ENCODE results near the gene GALNTL6. TPM values are rescaled to one million over a fixed set of nuclear protein-coding genes. Genes with fewer than 3 reads are reported as not detected.
A peak's percentile ranks its signal among the peaks of the same experiment; 100 is the strongest.
"Not testable (repeated sequence)": the region's sequence is repeated elsewhere in the genome, so short reads cannot be mapped to it uniquely, and the experiment has no call there.

Gene GALNTL6
- total RNA-seq, 3 donors from 2014 or later: not detected

DNA sequence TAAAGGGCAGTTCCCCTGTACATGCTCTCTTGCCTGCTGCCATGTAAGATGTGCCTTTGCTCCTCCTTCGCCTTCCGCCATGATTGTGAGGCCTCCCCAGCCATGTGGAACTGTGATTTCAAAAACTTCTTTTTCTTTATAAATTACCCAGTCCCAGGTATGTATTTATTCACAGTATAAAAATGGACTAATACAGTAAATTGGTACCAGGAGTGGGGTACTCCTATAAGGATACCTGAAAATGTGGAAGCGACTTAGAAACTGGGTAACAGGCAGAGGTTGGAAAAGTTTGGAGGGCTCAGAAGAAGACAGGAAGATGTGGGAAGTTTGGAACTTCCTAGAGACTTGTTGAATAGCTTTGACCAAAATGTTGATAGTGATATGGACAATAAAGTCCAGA, 920.4 kb downstream of the GALNTL6 start:
- DNase-seq; ATAC-seq; H3K27me3 Mint-ChIP-seq (ENCODE audit: low read depth); H3K36me3 Mint-ChIP-seq (ENCODE audit: insufficient read depth); H3K4me3 Mint-ChIP-seq; H3K4me1 Mint-ChIP-seq (ENCODE audit: low read depth): not testable (repeated sequence)
- peaks cover 60% of the 10 kb centered on the region for H3K9me3 Mint-ChIP-seq

GRCh38 chr4:172734555-172734954, 921.4 kb downstream of the GALNTL6 start:
- Mint-ChIP-seq H3K27me3 (ENCODE audit: low read depth) (no peaks in the 10 kb centered on the region), H3K4me3 (no peak overlapping the region), H3K9me3 (peaks cover 61% of the 10 kb centered on the region), H3K36me3 (ENCODE audit: insufficient read depth) (peaks cover 3% of the 10 kb centered on the region), H3K4me1 (ENCODE audit: low read depth) (no peaks in the 10 kb centered on the region)
- ATAC-seq: no peak
- DNase-seq: no peak

- Mint-ChIP-seq H3K4me3 (no peak overlapping the region), H3K9me3 (peaks cover 56% of the 10 kb centered on the region), H3K27me3 (ENCODE audit: low read depth) (no peaks in the 10 kb centered on the region), H3K4me1 (ENCODE audit: low read depth) (no peaks in the 10 kb centered on the region), H3K36me3 (ENCODE audit: insufficient read depth) (peaks cover 3% of the 10 kb centered on the region)
- ATAC-seq: no peak
- DNase-seq: no peak
These were observed 922.8 kb downstream of the GALNTL6 start for GRCh38 chr4:172736046-172736445.

DNA sequence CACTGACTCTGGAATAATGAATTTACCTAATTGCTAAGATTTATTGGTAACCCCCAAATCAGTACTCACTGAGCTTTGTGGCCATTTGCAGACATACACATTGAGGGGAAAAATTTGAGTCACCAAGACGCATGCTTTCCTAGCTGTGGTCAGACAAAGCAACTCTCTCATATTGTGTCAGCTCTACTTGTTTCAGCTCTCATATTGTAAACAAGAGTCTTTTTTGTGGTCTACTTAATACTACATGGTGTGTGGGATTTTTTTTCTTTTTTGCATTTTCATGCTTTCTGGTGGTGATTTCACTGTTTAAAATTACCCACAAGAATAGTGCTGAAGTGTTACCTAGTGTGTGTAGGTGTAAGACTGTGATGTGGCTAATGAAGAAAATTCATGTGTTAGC, 927.2 kb downstream of the GALNTL6 start:
- Mint-ChIP-seq H3K36me3 (ENCODE audit: insufficient read depth) (peaks cover 2% of the 10 kb centered on the region), H3K4me1 (ENCODE audit: low read depth) (no peaks in the 10 kb centered on the region), H3K4me3 (no peak overlapping the region), H3K9me3 (peaks cover 26% of the 10 kb centered on the region), H3K27me3 (ENCODE audit: low read depth) (no peaks in the 10 kb centered on the region)
- DNase-seq: no peak
- ATAC-seq: no peak

- Mint-ChIP-seq H3K9me3 (no peaks in the 10 kb centered on the region), H3K4me1 (ENCODE audit: low read depth) (no peaks in the 10 kb centered on the region), H3K27me3 (ENCODE audit: low read depth) (no peaks in the 10 kb centered on the region), H3K4me3 (no peak overlapping the region), H3K36me3 (ENCODE audit: insufficient read depth) (no peaks in the 10 kb centered on the region)
- ATAC-seq: peak; percentile 48 to 66
- no peak for DNase-seq
These were observed 937.7 kb downstream of the GALNTL6 start for GRCh38 chr4:172750910-172751309.

DNA sequence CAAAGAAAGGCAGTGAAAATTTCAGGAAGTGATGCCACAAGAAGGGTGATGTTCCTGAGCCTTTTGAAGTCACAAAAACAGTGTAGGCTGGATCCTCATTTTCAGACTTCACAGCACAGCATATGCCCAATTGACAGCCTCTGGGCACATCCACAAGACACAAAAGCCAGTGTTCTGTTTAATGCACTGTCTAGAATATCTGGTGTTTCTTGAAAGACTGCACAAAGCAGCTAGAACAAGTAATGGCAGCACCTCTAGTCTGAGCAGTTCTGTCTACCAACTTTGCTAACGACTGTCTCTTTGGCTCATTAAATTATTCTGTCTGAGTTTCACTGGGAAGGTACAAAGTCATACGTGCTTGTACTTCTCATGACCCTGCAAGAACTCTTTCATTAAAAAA, 938.3 kb downstream of the GALNTL6 start:
- no peaks in the 10 kb centered on the region for H3K36me3 Mint-ChIP-seq (ENCODE audit: insufficient read depth)
- no peak for ATAC-seq
- no peak for DNase-seq
- no peaks in the 10 kb centered on the region for H3K4me1 Mint-ChIP-seq (ENCODE audit: low read depth)
- H3K4me3 Mint-ChIP-seq: no peak overlapping the region
- H3K9me3 Mint-ChIP-seq: no peaks in the 10 kb centered on the region
- no peaks in the 10 kb centered on the region for H3K27me3 Mint-ChIP-seq (ENCODE audit: low read depth)

- ATAC-seq (no peak), DNase-seq (no peak)
- H3K36me3 Mint-ChIP-seq (ENCODE audit: insufficient read depth): no peaks in the 10 kb centered on the region
- no peak overlapping the region for H3K4me3 Mint-ChIP-seq
- H3K4me1 Mint-ChIP-seq (ENCODE audit: low read depth): no peaks in the 10 kb centered on the region
- no peaks in the 10 kb centered on the region for H3K27me3 Mint-ChIP-seq (ENCODE audit: low read depth)
- no peaks in the 10 kb centered on the region for H3K9me3 Mint-ChIP-seq
These were observed 945.6 kb downstream of the GALNTL6 start for GRCh38 chr4:172758586-172759340.

- no peaks in the 10 kb centered on the region for H3K9me3 Mint-ChIP-seq
- H3K27me3 Mint-ChIP-seq (ENCODE audit: low read depth): no peaks in the 10 kb centered on the region
- ATAC-seq (no peak), DNase-seq (no peak)
- no peak overlapping the region for H3K4me3 Mint-ChIP-seq
- H3K36me3 Mint-ChIP-seq (ENCODE audit: insufficient read depth): no peaks in the 10 kb centered on the region
- no peaks in the 10 kb centered on the region for H3K4me1 Mint-ChIP-seq (ENCODE audit: low read depth)
These were observed 947.3 kb downstream of the GALNTL6 start for GRCh38 chr4:172760512-172760911.

DNA sequence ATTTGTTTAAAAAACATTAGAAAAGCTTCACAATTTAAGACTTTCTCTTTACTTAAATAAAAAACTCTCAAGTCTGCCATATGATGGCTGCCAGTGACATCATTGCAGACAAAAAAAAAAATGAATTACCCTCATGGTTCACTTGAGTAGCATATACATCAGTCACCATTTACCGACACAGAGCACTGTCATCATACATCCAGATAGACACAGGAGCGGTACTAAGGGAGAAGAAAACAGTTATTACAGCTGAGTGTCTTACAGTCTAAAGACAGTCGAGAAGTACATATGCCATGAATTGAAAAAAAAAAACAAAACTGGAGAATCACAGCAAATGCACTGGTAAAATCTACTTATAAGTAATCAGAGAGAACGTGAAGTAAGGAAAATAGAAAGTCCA, 949.7 kb downstream of the GALNTL6 start:
- ATAC-seq: no peak
- H3K4me1 Mint-ChIP-seq (ENCODE audit: low read depth): no peaks in the 10 kb centered on the region
- DNase-seq: no peak
- no peak overlapping the region for H3K4me3 Mint-ChIP-seq
- H3K9me3 Mint-ChIP-seq: no peaks in the 10 kb centered on the region
- H3K27me3 Mint-ChIP-seq (ENCODE audit: low read depth): no peaks in the 10 kb centered on the region
- no peaks in the 10 kb centered on the region for H3K36me3 Mint-ChIP-seq (ENCODE audit: insufficient read depth)

- no peak for DNase-seq
- no peaks in the 10 kb centered on the region for H3K4me1 Mint-ChIP-seq (ENCODE audit: low read depth)
- no peak overlapping the region for H3K4me3 Mint-ChIP-seq
- no peaks in the 10 kb centered on the region for H3K36me3 Mint-ChIP-seq (ENCODE audit: insufficient read depth)
- H3K9me3 Mint-ChIP-seq: peaks cover 4% of the 10 kb centered on the region
- no peak for ATAC-seq
- no peaks in the 10 kb centered on the region for H3K27me3 Mint-ChIP-seq (ENCODE audit: low read depth)
These were observed 957.6 kb downstream of the GALNTL6 start for GRCh38 chr4:172770787-172771186.

DNA sequence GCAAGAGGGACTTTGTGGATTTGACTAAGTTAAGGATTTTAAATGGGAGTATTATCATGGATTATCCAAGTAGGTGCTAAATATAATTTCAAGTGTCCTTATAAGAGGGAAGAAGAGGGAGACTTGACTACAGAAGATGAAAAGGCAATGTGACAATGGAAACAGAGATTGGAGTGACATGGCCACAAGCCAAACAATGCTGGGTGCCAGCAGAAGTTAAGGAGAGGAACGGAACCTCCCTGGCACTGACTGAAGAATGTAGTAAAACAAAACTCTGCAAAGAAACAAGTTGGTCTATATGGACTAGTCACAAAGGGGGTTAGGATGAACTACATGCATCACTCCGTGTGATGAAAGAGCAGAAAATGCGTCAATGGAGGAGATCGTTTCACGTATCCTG, 959.6 kb downstream of the GALNTL6 start:
- Mint-ChIP-seq H3K9me3 (peaks cover 4% of the 10 kb centered on the region), H3K4me1 (ENCODE audit: low read depth) (no peaks in the 10 kb centered on the region), H3K4me3 (no peak overlapping the region), H3K36me3 (ENCODE audit: insufficient read depth) (no peaks in the 10 kb centered on the region), H3K27me3 (ENCODE audit: low read depth) (no peaks in the 10 kb centered on the region)
- DNase-seq (no peak), ATAC-seq (no peak)

DNA sequence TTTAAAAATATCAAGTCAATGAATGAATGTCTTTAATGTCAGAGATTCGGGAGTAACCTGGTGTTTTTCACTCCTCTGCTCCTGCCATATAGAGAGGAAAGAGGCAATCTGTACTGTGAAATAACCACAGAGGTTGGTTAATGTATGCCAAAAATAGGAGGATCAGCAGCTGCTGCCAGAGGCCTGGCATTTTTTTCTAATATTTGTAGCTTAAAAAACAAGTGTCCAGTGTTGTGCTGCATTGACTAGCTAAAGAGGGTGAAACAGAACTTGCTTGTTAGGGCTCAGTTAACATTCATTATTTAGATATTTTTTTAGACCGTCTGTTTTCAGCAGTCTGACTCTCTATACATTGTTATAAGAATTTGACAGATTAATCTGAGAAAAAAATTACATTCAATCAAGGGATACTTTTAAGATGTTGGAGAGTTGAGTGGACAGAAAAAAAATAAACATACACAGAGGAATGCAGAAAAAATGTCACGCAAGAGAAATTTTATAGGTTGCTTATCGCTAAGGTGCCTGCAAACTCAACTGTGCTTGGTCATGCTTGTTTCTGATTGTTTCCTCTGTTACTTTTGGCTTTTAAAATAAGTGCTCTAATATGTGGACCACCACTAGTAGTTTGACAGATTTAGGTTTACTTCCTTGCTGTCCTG, 963.1 kb downstream of the GALNTL6 start:
- no peak overlapping the region for H3K4me3 Mint-ChIP-seq
- peaks cover 4% of the 10 kb centered on the region for H3K9me3 Mint-ChIP-seq
- ATAC-seq: no peak

GRCh38 chr4:172777729-172778431, 964.7 kb downstream of the GALNTL6 start:
- Mint-ChIP-seq H3K27me3 (ENCODE audit: low read depth) (no peaks in the 10 kb centered on the region), H3K4me1 (ENCODE audit: low read depth) (no peaks in the 10 kb centered on the region), H3K4me3 (no peak overlapping the region), H3K9me3 (no peaks in the 10 kb centered on the region), H3K36me3 (ENCODE audit: insufficient read depth) (no peaks in the 10 kb centered on the region)
- ATAC-seq (no peak), DNase-seq (no peak)

More for the DNA sequence above, 963.1 kb downstream of the GALNTL6 start:
- H3K36me3 Mint-ChIP-seq (ENCODE audit: insufficient read depth): no peaks in the 10 kb centered on the region
- H3K27me3 Mint-ChIP-seq (ENCODE audit: low read depth): no peaks in the 10 kb centered on the region
- H3K4me1 Mint-ChIP-seq (ENCODE audit: low read depth): no peaks in the 10 kb centered on the region
- DNase-seq: no peak

DNA sequence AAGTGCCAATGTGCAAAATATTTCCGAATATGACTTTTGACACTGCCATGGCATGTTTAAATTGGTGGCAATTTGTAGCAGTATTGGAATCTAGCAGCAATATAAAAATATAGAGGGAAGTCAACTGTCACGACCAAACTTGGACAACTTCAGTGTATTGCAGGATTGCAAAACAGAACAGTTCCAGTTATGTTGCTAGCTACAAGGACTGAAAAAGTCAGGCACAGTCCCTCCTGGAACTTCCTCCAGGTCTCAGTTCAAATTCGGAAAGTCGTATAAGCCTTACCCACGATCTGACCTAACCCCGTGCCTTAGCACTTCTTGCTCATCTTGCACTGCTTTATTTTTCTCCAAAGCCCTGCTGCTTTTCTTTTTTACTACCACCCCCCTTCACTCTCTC, 965.4 kb downstream of the GALNTL6 start:
- no peak overlapping the region for H3K4me3 Mint-ChIP-seq
- DNase-seq (no peak), ATAC-seq (no peak)
- H3K36me3 Mint-ChIP-seq (ENCODE audit: insufficient read depth): no peaks in the 10 kb centered on the region
- no peaks in the 10 kb centered on the region for H3K4me1 Mint-ChIP-seq (ENCODE audit: low read depth)
- no peaks in the 10 kb centered on the region for H3K9me3 Mint-ChIP-seq
- H3K27me3 Mint-ChIP-seq (ENCODE audit: low read depth): no peaks in the 10 kb centered on the region

Data from activated T-cell treated with anti-CD3 and anti-CD28 coated beads, Interleukin-2, amount 50 U/mL, for 4 hours (primary cell).